ENCODE data around the gene POU2AF1. TPM values are rescaled to one million over a fixed set of nuclear protein-coding genes. Genes with fewer than 3 reads are reported as not detected.
"Not testable (repeated sequence)": the region's sequence is repeated elsewhere in the genome, so short reads cannot be mapped to it uniquely, and the experiment has no call there.

Gene POU2AF1
- total RNA-seq, 6 experiments from 2014 or later: 0.06 to 2.4 (median 0.63) TPM

DNA sequence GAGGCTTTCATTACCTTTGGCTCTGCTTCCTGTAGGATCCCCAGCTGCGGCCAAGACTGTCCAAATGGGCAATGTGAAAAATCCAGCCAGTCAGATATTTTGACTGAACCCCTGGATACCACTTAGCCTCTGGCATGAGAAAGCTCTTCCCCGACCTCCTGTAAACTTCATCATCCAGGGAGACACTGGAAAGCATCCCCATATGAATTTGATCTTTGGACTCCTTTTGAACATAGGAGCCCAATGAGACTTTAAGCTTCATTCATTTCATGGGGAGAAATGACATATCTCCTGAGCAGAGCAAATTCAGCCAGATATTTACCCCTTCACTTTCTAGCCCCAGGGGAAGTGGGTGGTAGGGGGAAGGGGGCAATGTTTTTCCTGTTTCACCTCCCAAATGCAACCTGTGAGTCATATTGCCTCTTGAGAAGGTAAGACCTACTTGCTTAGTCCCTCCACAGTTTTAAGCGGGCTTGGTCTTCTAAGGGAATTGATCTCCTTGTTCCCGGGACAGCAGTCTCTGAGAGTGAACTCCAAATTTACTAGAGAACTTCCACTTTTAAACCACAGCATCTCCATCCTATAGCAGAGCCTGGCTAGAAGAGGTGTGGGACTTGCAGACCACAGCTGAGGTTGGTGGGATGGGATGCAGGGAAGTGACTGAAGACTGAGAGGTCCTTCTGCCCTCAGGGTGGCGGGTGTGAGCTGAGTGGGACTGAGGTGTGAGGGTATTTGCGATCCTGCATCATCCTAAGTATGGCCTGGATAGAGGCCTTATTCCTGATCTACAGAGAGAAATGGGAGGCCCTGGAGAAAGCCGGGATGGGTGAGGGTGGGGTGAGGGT, 20.3 kb upstream of the POU2AF1 start:
- intact Hi-C loops (cut with DNase I): no loop called here
- Histone ChIP-seq H3K36me3 (no peaks in the 10 kb centered on the region), H3K4me3 (no peak overlapping the region), H3K27me3 (no peaks in the 10 kb centered on the region), H3K9me3 (no peaks in the 10 kb centered on the region), H3K27ac (no peak overlapping the region), H3K4me1 (peaks cover 0 to 5% (median 0%) of the 10 kb centered on the region in 4 donors)
- TF ChIP-seq, protein P1, sequence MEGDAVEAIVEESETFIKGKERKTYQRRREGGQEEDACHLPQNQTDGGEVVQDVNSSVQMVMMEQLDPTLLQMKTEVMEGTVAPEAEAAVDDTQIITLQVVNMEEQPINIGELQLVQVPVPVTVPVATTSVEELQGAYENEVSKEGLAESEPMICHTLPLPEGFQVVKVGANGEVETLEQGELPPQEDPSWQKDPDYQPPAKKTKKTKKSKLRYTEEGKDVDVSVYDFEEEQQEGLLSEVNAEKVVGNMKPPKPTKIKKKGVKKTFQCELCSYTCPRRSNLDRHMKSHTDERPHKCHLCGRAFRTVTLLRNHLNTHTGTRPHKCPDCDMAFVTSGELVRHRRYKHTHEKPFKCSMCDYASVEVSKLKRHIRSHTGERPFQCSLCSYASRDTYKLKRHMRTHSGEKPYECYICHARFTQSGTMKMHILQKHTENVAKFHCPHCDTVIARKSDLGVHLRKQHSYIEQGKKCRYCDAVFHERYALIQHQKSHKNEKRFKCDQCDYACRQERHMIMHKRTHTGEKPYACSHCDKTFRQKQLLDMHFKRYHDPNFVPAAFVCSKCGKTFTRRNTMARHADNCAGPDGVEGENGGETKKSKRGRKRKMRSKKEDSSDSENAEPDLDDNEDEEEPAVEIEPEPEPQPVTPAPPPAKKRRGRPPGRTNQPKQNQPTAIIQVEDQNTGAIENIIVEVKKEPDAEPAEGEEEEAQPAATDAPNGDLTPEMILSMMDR (IDR thresholded peaks at IDR 0.05): no peak
- TF ChIP-seq POLR2A (IDR thresholded peaks at IDR 0.05): no peak
- 84% methylated on average over 6 of the region's 7 CpGs for WGBS (ENCODE audit: insufficient coverage, low coverage, low lambda C conversion rate, missing lambda C conversion rate)
- no peak for ATAC-seq
- DNase-seq: no peak

DNA sequence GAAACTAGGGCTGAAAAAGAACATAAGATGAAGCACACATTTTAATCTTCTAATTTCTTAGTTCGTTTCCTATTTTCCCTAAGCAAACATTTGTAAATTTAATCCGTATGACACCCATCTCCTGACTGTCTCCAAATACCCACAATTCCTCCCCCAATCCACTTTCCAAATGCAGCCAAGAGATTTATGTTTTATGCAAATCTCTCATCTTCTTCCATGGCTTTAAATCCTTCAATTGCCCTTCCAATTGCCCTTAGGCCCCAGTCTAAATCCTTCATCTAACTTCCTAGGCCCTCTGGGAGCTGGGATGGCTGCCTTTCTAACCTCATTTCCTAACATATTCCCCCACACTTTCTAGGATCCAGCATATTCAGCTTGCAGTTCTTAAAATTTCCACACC, 18.0 kb upstream of the POU2AF1 start:
- Histone ChIP-seq H3K4me3 (no peak overlapping the region), H3K4me1 (no peaks in the 10 kb centered on the region), H3K27me3 (no peaks in the 10 kb centered on the region), H3K36me3 (no peaks in the 10 kb centered on the region), H3K9me3 (no peaks in the 10 kb centered on the region), H3K27ac (no peak overlapping the region)
- 95% methylated on average over 2 of the region's 2 CpGs for WGBS (ENCODE audit: insufficient coverage, low coverage, low lambda C conversion rate, missing lambda C conversion rate)
- TF ChIP-seq POLR2A (IDR thresholded peaks at IDR 0.05): no peak
- TF ChIP-seq, protein P1 (IDR thresholded peaks at IDR 0.05): no peak
- intact Hi-C loops (cut with DNase I): no loop called here
- DNase-seq (no peak), ATAC-seq (no peak)

DNA sequence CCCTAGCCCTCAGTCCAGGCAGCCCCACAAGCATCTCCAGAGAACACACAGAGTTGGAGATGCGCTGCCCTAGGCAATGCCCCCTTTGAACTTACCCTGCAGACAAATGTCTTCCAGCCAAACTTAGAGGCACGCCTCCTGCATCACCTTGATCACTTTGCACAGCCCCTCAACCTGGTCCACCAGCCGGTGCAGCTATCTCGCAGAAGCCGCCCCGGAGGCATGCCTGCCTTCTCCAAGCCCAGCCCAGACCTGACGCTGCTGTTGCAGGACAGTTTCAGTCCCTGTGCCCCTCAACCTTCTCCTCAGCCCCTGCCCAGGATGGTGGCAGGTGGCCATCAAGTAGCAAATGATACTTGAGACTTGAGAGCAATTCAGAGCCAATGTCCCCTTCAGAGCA, 16.7 kb upstream of the POU2AF1 start:
- TF ChIP-seq, protein P1 (IDR thresholded peaks at IDR 0.05): no peak
- no peak for TF ChIP-seq POLR2A (IDR thresholded peaks at IDR 0.05)
- Histone ChIP-seq H3K27me3 (no peaks in the 10 kb centered on the region), H3K36me3 (no peaks in the 10 kb centered on the region), H3K27ac (no peak overlapping the region), H3K4me1 (no peaks in the 10 kb centered on the region), H3K4me3 (no peak overlapping the region), H3K9me3 (no peaks in the 10 kb centered on the region)
- DNase-seq (no peak), ATAC-seq (no peak)
- 98% methylated on average over 6 of the region's 7 CpGs for WGBS (ENCODE audit: insufficient coverage, low coverage, low lambda C conversion rate, missing lambda C conversion rate)
- intact Hi-C loops (cut with DNase I): no loop called here

DNA sequence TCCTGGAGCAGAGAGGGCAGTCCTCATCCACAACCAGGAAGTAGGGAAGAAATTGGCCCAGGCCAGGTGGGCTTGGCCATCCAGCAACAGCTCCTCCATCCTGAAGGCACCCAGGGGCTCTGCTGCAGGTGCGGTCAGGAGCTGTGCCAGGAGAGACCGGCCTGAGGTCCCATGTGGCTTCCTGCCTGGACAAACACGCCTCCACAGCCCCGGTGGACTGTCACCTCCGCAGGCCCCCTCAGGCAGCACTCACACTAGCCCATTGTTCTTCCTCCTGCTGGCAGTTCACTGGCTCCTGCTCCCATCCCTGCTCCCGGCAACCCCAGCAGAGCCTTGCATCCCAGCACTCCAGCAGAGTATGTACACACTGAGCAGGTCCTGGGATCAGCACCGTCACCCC, 16.0 kb upstream of the POU2AF1 start:
- intact Hi-C loops (cut with DNase I): no loop called here
- H3K4me3 ChIP-seq: no peak overlapping the region
- H3K27me3 ChIP-seq: no peaks in the 10 kb centered on the region
- no peak for TF ChIP-seq POLR2A (IDR thresholded peaks at IDR 0.05)
- TF ChIP-seq, protein P1 (IDR thresholded peaks at IDR 0.05): no peak
- no peaks in the 10 kb centered on the region for H3K9me3 ChIP-seq
- no peak overlapping the region for H3K27ac ChIP-seq
- peak in 3 of 4 donors; percentile 31 to 57 (median 56) for ATAC-seq
- H3K4me1 ChIP-seq: no peaks in the 10 kb centered on the region
- no peak for DNase-seq
- no peaks in the 10 kb centered on the region for H3K36me3 ChIP-seq
- WGBS (ENCODE audit: insufficient coverage, low coverage, low lambda C conversion rate, missing lambda C conversion rate): no CpG with 5 or more reads among the region's 7 CpGs

DNA sequence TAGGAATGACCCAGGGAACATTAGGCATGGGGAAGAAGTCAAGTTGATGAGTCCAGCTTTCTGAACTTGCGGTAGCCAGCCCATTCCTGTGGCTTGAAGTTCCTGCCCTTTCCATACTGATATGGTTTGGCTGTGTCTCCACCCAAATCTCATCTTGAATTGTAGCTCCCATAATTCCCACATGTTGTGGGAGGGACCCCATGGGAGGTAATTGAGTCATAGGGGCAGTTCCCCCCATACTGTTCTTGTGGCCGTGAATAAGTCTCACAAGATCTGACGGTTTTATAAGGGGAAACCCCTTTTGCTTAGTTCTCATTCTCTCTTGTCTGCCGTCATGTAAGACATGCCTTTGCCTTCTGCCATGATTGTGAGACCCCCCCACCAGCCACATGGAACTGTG, 15.1 kb upstream of the POU2AF1 start:
- WGBS (ENCODE audit: insufficient coverage, low coverage, low lambda C conversion rate, missing lambda C conversion rate): 47% methylated on average over 4 of the region's 4 CpGs
- H3K36me3 ChIP-seq; H3K27me3 ChIP-seq; H3K9me3 ChIP-seq; ATAC-seq; H3K27ac ChIP-seq; H3K4me3 ChIP-seq; intact Hi-C loops (cut with DNase I); H3K4me1 ChIP-seq; DNase-seq: not testable (repeated sequence)

Data from right lobe of liver (tissue), 6 donors.